ENCODE measurements around the gene ICOS.

- TF ChIP-seq GABPA (IDR thresholded peaks at IDR 0.05; ENCODE audit: borderline replicate concordance, insufficient read depth, low read length), result no peak
- TF ChIP-seq POLR2A (IDR thresholded peaks at IDR 0.05; ENCODE audit: control extremely low read depth in 1 of 2, low read depth in 2 of 2, low read length in 2 of 2), result no peak
Observed at GRCh38 chr2:203892207-203892606, 44.4 kb upstream of the ICOS start.

All from H1 (cell line).